ENCODE results near the gene THBS3.
"Not testable (repeated sequence)": the region's sequence is repeated elsewhere in the genome, so short reads cannot be mapped to it uniquely, and the experiment has no call there.

THBS3 gene

GRCh38 chr1:155233502-155233901 is 25.8 kb upstream of the THBS3 start:
- DNase-seq: not testable (repeated sequence)

DNA sequence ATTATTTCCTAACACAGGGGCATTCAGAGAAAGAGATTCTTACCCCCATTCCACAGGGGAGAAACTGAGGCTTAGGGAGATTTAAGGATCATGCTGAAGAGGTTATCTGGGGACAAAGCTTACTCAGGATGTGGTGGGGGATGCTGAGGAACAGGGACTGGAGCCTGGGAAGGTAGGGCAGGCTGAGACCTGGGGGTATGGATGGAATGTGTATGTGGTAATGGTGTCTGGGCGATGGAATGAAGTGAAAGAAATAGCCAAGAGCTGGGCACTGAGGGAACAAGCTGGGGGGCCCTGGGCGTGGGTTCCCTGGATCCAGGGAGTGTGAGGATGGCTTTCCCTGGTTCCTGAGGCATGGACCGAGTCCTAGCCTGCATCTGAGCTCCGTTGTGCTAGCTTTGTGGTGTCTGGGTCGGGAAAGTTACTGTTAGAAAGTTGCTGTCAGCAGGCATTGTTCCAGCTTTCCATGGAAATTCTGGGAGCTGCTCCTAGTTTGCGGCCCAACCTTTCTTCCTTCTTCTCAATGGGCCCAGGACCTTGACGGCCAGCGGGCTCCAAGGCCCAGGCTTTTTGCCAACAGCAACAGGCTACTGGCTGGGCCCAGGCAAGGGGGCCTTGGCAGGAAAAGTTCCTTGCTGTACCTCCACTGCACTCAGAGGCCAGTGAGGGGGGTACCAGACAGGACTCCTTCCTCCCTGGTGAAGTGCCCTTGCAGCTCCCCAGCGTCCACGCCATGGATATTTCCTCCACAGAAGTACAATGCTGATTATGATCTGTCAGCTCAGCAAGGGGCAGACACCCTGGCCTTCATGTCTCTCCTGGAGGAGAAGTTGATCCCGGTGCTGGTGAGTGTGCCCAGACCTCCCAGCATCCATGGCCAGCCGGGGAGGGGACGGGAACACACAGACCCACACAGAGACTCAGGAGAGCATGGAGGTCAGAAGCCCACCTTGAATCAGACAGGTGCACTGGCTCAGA is 24.6 kb upstream of the THBS3 start:
- DNase-seq: not testable (repeated sequence)

- not testable (repeated sequence) for DNase-seq
Measured at GRCh38 chr1:155231302-155231701, 23.6 kb upstream of the THBS3 start.

GRCh38 chr1:155228096-155228427 is 20.4 kb upstream of the THBS3 start:
- DNase-seq: no peak

GRCh38 chr1:155227261-155228095 is 19.8 kb upstream of the THBS3 start:
- DNase-seq: peak; percentile 87 to 100 (median 98)

GRCh38 chr1:155226910-155227260 is 19.2 kb upstream of the THBS3 start:
- DNase-seq: peak in 2 of 5 experiments; percentile 14 to 28

GRCh38 chr1:155226188-155226909 is 18.7 kb upstream of the THBS3 start:
- peak; percentile 59 to 90 (median 74) for DNase-seq

DNA sequence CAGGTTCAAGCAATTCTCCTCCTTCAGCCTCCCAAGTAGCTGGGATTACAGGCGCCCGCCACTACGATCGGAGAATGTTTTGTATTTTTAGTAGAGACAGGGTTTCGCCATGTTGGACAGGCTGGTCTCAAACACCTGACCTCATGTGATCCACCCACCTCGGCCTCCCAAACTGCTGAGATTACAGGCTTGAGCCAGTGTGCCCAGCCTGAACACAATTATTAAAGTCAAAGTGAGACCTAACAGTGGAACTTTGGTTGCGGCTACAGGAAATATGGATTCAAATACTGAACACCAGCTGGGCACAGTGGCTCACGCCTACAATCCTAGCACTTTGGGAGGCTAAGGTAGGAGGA is 17.7 kb upstream of the THBS3 start:
- not testable (repeated sequence) for DNase-seq

GRCh38 chr1:155223047-155223446 is 15.3 kb upstream of the THBS3 start:
- DNase-seq: no peak

GRCh38 chr1:155220211-155220965 is 12.7 kb upstream of the THBS3 start:
- DNase-seq: not testable (repeated sequence)

DNA sequence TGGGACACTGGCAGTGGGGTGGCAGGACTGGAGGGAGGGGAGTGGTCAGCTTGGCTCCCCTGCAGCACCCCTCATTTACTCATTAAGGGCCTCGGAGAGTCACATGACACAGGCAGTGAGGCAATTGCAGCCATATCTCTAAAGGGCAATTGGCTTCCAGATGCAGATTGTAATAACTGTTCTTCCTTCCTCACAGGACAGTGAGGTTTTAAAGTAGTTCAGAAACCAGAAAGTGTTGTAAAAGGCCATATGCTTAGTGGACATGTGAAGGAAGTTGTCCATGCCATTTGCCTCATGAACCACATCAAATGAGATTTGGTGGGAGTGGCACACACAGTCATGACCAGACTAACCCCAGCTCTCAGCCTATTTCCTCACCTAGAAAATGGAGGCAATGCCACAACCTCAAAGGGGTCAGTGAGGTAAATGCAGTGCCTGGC is 11.9 kb upstream of the THBS3 start:
- DNase-seq: peak in 1 of 5 experiments; percentile 18

GRCh38 chr1:155218854-155219591 is 11.3 kb upstream of the THBS3 start:
- peak in 1 of 5 experiments; percentile 43 for DNase-seq

DNA sequence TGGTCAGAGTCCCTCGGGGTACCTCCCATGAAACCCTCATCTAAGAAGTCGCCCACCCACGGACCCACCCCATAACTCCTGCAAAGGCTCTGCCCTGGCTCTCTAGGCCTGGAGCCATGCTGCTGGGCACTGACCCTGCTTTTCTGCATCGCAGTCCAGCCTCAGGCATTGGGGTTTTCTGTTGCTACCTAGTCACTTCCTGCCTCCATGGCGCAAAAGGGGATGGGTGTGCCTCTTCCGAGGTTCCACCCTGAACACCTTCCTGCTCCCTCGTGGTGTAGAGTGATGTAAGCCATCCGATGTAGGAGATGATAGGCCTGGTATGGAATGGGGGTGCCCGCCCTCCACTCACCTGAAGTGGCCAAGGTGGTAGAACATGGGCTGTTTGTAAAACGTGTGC is 7.0 kb upstream of the THBS3 start:
- peak in 1 of 5 experiments; percentile 29 for DNase-seq

DNA sequence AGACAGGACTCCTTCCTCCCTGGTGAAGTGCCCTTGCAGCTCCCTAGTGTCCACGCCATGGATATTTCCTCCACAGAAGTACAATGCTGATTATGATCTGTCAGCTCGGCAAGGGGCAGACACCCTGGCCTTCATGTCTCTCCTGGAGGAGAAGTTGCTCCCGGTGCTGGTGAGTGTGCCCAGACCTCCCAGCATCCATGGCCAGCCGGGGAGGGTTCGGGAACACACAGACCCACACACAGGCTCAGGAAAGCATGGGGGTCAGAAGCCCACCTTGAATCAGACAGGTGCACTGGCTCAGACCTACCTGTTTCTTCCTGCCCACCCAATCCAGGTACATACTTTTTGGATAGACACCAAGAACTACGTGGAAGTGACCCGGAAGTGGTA is 4.3 kb upstream of the THBS3 start:
- DNase-seq: not testable (repeated sequence)

GRCh38 chr1:155211381-155212050 is 3.8 kb upstream of the THBS3 start:
- DNase-seq: not testable (repeated sequence)

GRCh38 chr1:155210314-155211104 is 2.8 kb upstream of the THBS3 start:
- DNase-seq: no peak

- DNase-seq: no peak
Measured at GRCh38 chr1:155209312-155209721, 1.6 kb upstream of the THBS3 start.

- DNase-seq: peak; percentile 81 to 92 (median 88)
Measured at GRCh38 chr1:155208541-155209311, 1.0 kb upstream of the THBS3 start, which contains the start of gene MTX1. TSS of gene MTX1 (plus strand) at chr1:155208695. CDS start at chr1:155208805, 110 bp downstream.
